OCI-LY3 (cell line): ENCODE data around the gene PDE4D.

Source experiments
- CTCF ChIP-seq: fragments of 200-600, 300-600 bp; sonication (generic); IDR thresholded peaks from 2 replicates; pipeline ENCODE4 v1.5.1; 2014; ENCODE audit warnings: antibody characterized with exemption, low read length, low read depth
- EZH2phosphoT487 ChIP-seq: fragments of 200-600 bp; shearing (Covaris generic); IDR thresholded peaks from 2 replicates; pipeline ENCODE4 v1.6.1; 2018; ENCODE audit warnings: antibody characterized with exemption, mixed run types, low read depth

GRCh38 chr5:59887274-59887673 lies 6.3 kb downstream of the PDE4D start:
- TF ChIP-seq CTCF (no peak), EZH2phosphoT487 (no peak)
